Esophagus squamous epithelium (tissue), 4 donors: ENCODE measurements around the gene COPS9.

Experiments
- POLR2A ChIP-seq, 4 donors: fragments of 450-650 bp; IDR thresholded peaks; one replicate each; pipeline ENCODE4 v1.6.1; 2017; ENCODE audit warnings: antibody characterized with exemption in 4 of 4, mild to moderate bottlenecking in 4 of 4, moderate library complexity in 3 of 4
- TF ChIP-seq, protein P1 (sequence below), 6 experiments: fragments of 450-650 bp in 4 of 6; fragments of 200-600 bp in 2 of 6; sonication (generic) in 2 of 6; IDR thresholded peaks; one replicate each; pipeline ENCODE4 v1.5.1; 2016 to 2019; ENCODE audit warnings: antibody characterized with exemption in 6 of 6, mild to moderate bottlenecking in 4 of 6, moderate library complexity in 4 of 6

DNA sequence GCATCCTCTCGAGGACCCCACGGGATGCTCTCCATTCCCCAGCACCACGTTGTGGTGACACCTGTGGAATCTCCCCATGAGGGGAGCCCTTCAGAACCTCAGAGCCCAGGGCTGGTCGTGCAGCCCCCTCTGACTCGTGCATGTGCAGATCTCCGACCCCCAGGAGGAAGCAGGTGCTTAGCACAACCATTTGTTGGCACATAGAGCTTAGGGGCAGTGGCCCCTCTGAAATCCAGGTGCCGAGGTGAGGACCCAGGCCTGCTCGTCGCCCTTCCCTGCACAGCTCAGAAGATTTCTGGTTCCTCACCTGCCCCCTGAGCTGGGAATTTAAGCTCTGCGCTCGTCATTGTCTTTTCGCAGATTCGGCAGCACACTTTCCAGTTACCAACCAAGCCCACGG, 5.6 kb upstream of the COPS9 start:
- TF ChIP-seq, protein P1, sequence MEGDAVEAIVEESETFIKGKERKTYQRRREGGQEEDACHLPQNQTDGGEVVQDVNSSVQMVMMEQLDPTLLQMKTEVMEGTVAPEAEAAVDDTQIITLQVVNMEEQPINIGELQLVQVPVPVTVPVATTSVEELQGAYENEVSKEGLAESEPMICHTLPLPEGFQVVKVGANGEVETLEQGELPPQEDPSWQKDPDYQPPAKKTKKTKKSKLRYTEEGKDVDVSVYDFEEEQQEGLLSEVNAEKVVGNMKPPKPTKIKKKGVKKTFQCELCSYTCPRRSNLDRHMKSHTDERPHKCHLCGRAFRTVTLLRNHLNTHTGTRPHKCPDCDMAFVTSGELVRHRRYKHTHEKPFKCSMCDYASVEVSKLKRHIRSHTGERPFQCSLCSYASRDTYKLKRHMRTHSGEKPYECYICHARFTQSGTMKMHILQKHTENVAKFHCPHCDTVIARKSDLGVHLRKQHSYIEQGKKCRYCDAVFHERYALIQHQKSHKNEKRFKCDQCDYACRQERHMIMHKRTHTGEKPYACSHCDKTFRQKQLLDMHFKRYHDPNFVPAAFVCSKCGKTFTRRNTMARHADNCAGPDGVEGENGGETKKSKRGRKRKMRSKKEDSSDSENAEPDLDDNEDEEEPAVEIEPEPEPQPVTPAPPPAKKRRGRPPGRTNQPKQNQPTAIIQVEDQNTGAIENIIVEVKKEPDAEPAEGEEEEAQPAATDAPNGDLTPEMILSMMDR (IDR thresholded peaks at IDR 0.05), result no peak
- no peak for TF ChIP-seq POLR2A (IDR thresholded peaks at IDR 0.05)
